Astrocyte (in vitro differentiated cells and primary cell): ENCODE measurements around the gene NCAPD2. TPM values are rescaled to one million over a fixed set of nuclear protein-coding genes. Genes with fewer than 3 reads are reported as not detected.

ENCODE experiments used
- DNase-seq: peaks from one replicate; pipeline ENCODE4 v3.0.0-alpha.2; 2010; ENCODE audit warnings: low read depth
- FAIRE-seq: peaks from 2 replicates; lab custom pipeline; 2011; peaks lifted over from hg19 to GRCh38; lab: Jason Lieb, UNC
- H2AFZ ChIP-seq: 2 replicates; pipeline ENCODE4 v1.6.0; 2012; ENCODE audit warnings: low read depth, low read length, inconsistent platforms
- H3K27ac ChIP-seq: 2 replicates; pipeline ENCODE4 v1.5.1; 2011; ENCODE audit warnings: low read depth, low read length, inconsistent platforms
- H3K27me3 ChIP-seq: 2 replicates; pipeline ENCODE4 v1.6.0; 2011; ENCODE audit warnings: low read length, inconsistent platforms; ENCODE audit not compliant: insufficient read depth
- H3K36me3 ChIP-seq: 2 replicates; pipeline ENCODE4 v1.5.1; 2011; ENCODE audit warnings: low read length, inconsistent platforms; ENCODE audit not compliant: insufficient read depth
- H3K4me1 ChIP-seq: 2 replicates; pipeline ENCODE4 v1.5.1; 2011; ENCODE audit warnings: low read length, inconsistent platforms; ENCODE audit not compliant: insufficient read depth
- H3K4me2 ChIP-seq: 2 replicates; pipeline ENCODE4 v1.6.0; 2012; ENCODE audit warnings: low read length, inconsistent platforms
- H3K4me3 ChIP-seq: 2 replicates; pipeline ENCODE4 v1.5.1; 2011; ENCODE audit warnings: low read depth, mild to moderate bottlenecking, low read length, inconsistent platforms; ENCODE audit not compliant: insufficient read depth
- H3K79me2 ChIP-seq: 2 replicates; pipeline ENCODE4 v1.6.0; 2012; ENCODE audit warnings: mild to moderate bottlenecking, low read length, inconsistent platforms; ENCODE audit not compliant: insufficient read depth
- H3K9ac ChIP-seq: 2 replicates; pipeline ENCODE4 v1.6.0; 2012; ENCODE audit warnings: mild to moderate bottlenecking, low read length, inconsistent platforms
- H3K9me3 ChIP-seq: 2 replicates; pipeline ENCODE4 v1.5.1; 2012; ENCODE audit warnings: low read depth, mild to moderate bottlenecking, low read length, inconsistent platforms; ENCODE audit not compliant: insufficient read depth
- H4K20me1 ChIP-seq: 2 replicates; pipeline ENCODE4 v1.6.0; 2012; ENCODE audit warnings: low read length, inconsistent platforms; ENCODE audit not compliant: insufficient read depth
- H3K27ac Mint-ChIP-seq: one replicate; pipeline ENCODE4 v1.8.0; 2021; ENCODE audit warnings: mild to moderate bottlenecking, mixed read lengths; ENCODE audit not compliant: unreplicated experiment
- H3K27me3 Mint-ChIP-seq: one replicate; pipeline ENCODE4 v1.8.0; 2021; ENCODE audit warnings: low read depth, mixed read lengths; ENCODE audit not compliant: unreplicated experiment
- H3K36me3 Mint-ChIP-seq: one replicate; pipeline ENCODE4 v1.8.0; 2021; ENCODE audit warnings: low read depth, mixed read lengths; ENCODE audit not compliant: unreplicated experiment
- H3K4me1 Mint-ChIP-seq: one replicate; pipeline ENCODE4 v1.8.0; 2021; ENCODE audit warnings: low read depth, mixed read lengths; ENCODE audit not compliant: unreplicated experiment
- H3K4me3 Mint-ChIP-seq: one replicate; pipeline ENCODE4 v1.8.0; 2021; ENCODE audit warnings: mild to moderate bottlenecking, moderate library complexity, mixed read lengths; ENCODE audit not compliant: unreplicated experiment
- H3K9me3 Mint-ChIP-seq: one replicate; pipeline ENCODE4 v1.8.0; 2021; ENCODE audit warnings: mild to moderate bottlenecking, mixed read lengths; ENCODE audit not compliant: unreplicated experiment
- CTCF ChIP-seq: IDR thresholded peaks from 2 replicates; pipeline ENCODE4 v1.5.1; 2011; ENCODE audit warnings: low read depth, mild to moderate bottlenecking, inconsistent platforms, low read length, moderate library complexity; ENCODE audit not compliant: insufficient read depth
- EZH2 ChIP-seq: IDR thresholded peaks from 2 replicates; pipeline ENCODE4 v1.6.1; 2012; ENCODE audit warnings: mild to moderate bottlenecking, low read length, inconsistent platforms; ENCODE audit not compliant: insufficient read depth
- total RNA-seq: library from RNA; stranded (reverse); gene quantifications from 2 replicates; pipeline ENCODE4 v1.2.1, GENCODE V29; 2021

Gene NCAPD2
- total RNA-seq, 1 donor from 2014 or later, result 18.6 TPM

DNA sequence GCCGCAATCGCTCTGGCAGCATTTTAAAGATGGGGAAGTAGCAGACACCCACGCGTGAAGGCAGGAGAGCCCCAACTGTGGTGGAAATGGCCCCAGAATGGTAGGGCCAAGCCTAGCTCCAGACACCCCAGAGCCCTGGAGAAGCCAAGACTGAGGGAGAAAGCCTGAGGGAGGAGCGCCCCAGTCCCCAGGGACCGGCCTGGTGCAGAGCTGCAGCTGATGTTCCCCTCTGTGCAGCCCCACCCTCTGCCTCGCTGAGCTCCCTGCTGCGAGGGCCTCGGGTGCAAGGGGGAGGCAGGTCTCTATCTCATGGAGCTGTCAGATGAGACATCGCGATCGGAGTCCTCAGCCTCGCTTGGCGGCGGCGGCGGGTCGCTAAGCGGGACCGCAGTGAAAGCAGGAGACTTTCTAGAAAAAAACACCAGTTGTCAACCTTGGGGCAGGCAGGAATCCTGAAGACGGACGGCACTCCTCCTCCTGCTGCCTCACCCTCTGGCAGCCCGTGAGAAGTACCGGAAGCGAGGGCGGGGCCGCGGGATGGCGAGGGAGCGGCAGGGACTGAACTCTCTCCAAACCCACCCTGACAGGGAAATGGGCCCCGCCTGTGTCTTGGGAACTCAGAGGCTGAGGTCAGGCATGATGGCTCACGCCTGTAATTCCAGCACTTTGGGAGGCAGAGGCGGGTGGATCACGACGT, 46.4 kb downstream of the NCAPD2 start:
- H3K4me3 ChIP-seq, result no peak overlapping the region
- H3K27ac ChIP-seq, result peak overlapping the region; percentile 47
- DNase-seq (peak; percentile 89), FAIRE-seq (no peak)
- Mint-ChIP-seq H3K4me1 (peaks cover 22% of the 10 kb centered on the region), H3K36me3 (peaks cover 30% of the 10 kb centered on the region), H3K9me3 (no peaks in the 10 kb centered on the region), H3K27me3 (no peaks in the 10 kb centered on the region), H3K4me3 (no peak overlapping the region), H3K27ac (peak overlapping the region; percentile 87)
- H3K36me3 ChIP-seq, result peaks cover 37% of the 10 kb centered on the region
- H3K9me3 ChIP-seq, result no peaks in the 10 kb centered on the region
- TF ChIP-seq CTCF (no peak), EZH2 (no peak)
- peak overlapping the region; percentile 45 for H3K4me2 ChIP-seq
- H3K79me2 ChIP-seq, result peaks cover 50% of the 10 kb centered on the region
- H2AFZ ChIP-seq, result no peak overlapping the region
- H3K9ac ChIP-seq, result peak overlapping the region; percentile 12
- H4K20me1 ChIP-seq, result peaks cover 59% of the 10 kb centered on the region
- no peaks in the 10 kb centered on the region for H3K27me3 ChIP-seq
- H3K4me1 ChIP-seq, result peaks cover 34% of the 10 kb centered on the region

DNA sequence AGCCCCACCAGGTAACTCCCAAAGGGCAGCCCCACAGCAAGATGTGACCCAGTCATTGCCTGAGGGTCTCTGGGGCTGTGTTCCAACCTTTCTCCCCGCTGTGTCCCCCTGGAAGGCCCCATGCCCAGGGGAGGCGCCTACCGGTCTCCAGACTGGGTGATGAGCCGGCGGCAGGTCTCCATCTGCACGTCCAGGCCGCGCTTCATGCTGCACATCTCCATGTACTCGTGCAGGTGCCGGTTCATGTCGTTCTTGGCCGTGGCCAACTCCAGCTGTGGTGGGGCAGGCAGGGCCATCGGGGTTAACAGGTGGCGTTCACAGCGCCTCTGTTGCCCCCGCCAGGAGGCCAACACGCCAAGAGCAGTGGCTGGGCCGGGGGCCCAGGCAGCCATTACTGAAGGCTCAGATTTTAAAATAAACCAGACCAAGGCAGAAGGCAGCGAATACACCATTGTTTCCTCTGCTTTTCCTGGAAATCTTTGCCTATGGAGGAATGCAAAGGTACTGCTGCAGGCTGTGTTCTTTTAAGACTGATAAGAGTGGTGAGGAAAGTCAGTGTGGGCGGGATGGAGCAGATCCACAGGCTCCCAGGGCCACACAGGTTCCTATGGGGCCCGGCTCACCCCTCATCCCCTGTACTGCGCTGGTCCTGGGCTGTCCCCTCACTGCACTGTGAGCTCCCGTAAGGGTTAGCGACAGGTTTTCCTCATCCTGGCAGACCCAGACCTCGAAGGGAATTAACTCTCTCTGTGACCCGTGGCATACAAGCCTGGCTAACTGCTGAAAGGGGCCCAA, 47.7 kb downstream of the NCAPD2 start:
- peaks cover 49% of the 10 kb centered on the region for H3K79me2 ChIP-seq
- TF ChIP-seq CTCF (no peak), EZH2 (no peak)
- Mint-ChIP-seq H3K9me3 (no peaks in the 10 kb centered on the region), H3K4me1 (peaks cover 23% of the 10 kb centered on the region), H3K27ac (no peak overlapping the region), H3K4me3 (no peak overlapping the region), H3K36me3 (peaks cover 28% of the 10 kb centered on the region), H3K27me3 (no peaks in the 10 kb centered on the region)
- H4K20me1 ChIP-seq, result peaks cover 47% of the 10 kb centered on the region
- peak overlapping the region; percentile 9 for H3K27ac ChIP-seq
- H3K4me2 ChIP-seq, result no peak overlapping the region
- no peaks in the 10 kb centered on the region for H3K27me3 ChIP-seq
- H3K4me1 ChIP-seq, result peaks cover 28% of the 10 kb centered on the region
- DNase-seq (no peak), FAIRE-seq (no peak)
- H3K4me3 ChIP-seq, result no peak overlapping the region
- peaks cover 35% of the 10 kb centered on the region for H3K36me3 ChIP-seq
- no peaks in the 10 kb centered on the region for H3K9me3 ChIP-seq
- H3K9ac ChIP-seq, result no peak overlapping the region
- H2AFZ ChIP-seq, result no peak overlapping the region
